Brain pericyte (primary cell): ENCODE measurements around the gene ARHGAP44.
A peak's percentile ranks its signal among the peaks of the same experiment; 100 is the strongest.

Experiments
- DNase-seq: peaks from one replicate; pipeline ENCODE4 v3.0.0-alpha.2; 2012; ENCODE audit warnings: low read depth, low spot score

The ARHGAP44 gene

GRCh38 chr17:12994341-12995074 is 205.2 kb downstream of the ARHGAP44 start:
- no peak for DNase-seq

- no peak for DNase-seq
Observed at GRCh38 chr17:12995106-12995895, 206.0 kb downstream of the ARHGAP44 start.

DNA sequence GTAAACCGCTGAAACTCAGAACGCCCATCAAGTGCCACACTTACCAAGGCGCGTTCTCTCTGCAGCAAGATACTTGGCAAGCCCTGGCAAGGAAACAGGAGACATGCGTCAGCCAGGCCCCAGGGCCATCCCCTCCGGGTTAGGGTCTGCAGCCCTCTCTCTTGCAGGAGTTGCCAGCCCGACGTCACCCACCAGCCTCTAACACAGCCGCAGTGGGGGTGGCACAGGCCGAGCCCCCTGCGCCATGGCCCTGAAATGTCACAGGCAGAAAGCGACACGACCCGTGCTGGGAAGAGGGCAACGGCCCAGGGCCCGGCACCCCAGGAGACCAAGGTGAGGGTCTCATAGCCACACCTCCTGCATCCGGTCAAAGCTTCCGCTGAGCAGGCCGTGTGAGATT is 206.6 kb downstream of the ARHGAP44 start:
- DNase-seq, result no peak

DNA sequence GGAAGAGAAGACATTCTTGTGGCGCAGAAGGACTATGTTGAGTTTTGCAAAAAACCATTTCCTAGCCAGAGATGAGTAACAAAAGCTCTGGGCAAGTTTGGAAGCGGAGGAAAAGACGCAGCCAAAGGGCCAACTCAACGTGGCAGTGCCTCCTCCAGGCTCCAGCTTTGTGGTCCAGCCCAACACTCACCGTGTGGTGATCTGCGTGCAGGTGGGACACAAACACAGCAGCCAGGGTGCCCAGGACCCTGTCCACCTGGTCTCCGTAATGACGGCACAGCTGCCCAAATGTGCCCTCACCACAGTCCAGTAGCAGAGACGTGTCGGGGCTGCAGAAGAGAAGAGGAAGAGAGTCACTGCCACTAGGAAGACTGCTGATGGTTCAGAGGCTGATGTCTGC is 207.1 kb downstream of the ARHGAP44 start:
- no peak for DNase-seq

GRCh38 chr17:12996941-12997340 is 207.6 kb downstream of the ARHGAP44 start:
- DNase-seq, result no peak

DNA sequence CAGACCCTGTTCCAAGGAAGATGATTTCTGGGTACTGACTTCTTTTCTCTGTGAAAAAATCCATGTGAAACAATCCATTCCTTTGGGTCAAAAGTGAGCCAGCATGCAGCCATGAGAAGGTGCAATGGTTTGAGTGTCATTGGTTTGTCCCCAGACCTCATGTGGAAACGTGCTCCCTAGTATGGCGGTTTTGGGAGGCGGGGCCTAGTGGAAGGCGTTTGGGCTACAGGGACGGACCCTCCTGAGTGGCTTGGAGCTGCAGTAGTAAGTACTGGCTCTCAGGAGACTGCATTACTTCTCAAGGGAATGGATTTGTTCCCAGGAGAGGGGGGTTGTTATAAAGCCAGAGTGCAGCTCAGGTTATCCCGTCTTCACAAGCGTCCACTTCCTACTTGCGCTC is 209.2 kb downstream of the ARHGAP44 start:
- DNase-seq, result no peak

GRCh38 chr17:12998874-12999273 is 209.6 kb downstream of the ARHGAP44 start:
- DNase-seq, result no peak

DNA sequence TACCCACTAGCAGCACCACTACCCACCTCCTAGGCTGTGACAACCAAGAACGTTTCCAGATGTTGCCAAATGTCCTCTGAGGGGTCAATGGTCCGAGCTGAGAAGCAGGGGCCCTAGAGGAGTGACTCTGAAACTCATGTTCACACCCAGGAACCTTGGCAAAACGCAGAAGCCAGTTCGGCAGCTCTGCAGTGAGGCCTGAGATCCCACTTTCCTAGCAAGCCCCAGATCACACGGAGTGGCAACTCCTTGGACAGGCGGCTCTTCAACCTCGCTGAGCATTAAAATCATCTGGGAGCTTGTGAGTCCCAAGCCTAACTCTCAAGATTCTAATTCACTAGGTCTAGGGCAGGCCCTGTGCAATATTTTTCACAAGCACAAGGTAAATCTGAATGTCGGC is 211.3 kb downstream of the ARHGAP44 start:
- DNase-seq, result no peak

- DNase-seq, result no peak
Observed at GRCh38 chr17:13001991-13002615, 212.8 kb downstream of the ARHGAP44 start.

- DNase-seq, result peak; percentile 17
Observed at GRCh38 chr17:13002761-13003453, 213.6 kb downstream of the ARHGAP44 start.

- no peak for DNase-seq
Observed at GRCh38 chr17:13003454-13003851, 214.2 kb downstream of the ARHGAP44 start.

DNA sequence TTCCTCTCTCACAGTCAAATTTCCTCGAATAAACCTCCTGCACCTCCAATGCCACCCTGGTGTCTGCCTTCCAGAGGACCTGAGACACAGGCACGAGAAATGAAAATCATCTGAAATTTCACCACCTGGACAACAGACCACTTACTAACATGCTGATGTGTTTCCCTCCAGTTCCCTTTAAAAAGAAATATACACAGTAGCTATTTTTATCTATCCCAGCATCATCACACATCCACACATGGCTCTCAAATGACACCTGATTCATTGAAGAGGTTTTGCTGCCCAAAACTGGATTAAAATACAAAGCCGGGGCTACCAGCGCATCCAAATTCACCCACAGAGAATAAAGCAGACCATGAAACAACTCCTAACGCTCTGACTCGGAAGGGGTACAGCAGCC is 214.6 kb downstream of the ARHGAP44 start:
- no peak for DNase-seq

GRCh38 chr17:13004336-13004735 is 215.0 kb downstream of the ARHGAP44 start:
- DNase-seq, result no peak

DNA sequence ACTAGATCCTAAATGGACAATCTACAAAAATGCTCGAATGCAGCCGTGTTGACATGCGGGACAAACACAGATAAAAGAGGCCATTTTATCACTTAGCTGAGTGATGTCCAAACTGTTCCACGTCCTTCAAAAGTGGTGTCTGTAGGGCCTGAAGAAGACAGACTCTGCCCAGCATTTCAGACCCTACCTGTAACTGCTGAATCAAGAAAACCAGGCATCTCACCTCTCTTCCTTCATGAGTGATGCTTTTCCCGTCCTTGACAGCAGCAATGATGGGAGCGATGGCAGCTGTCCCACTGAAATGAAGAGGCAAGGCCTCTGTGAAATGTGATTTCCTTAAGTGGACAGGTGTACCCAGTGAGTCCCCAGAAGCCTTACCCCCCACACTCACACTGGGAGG is 216.2 kb downstream of the ARHGAP44 start:
- no peak for DNase-seq

DNA sequence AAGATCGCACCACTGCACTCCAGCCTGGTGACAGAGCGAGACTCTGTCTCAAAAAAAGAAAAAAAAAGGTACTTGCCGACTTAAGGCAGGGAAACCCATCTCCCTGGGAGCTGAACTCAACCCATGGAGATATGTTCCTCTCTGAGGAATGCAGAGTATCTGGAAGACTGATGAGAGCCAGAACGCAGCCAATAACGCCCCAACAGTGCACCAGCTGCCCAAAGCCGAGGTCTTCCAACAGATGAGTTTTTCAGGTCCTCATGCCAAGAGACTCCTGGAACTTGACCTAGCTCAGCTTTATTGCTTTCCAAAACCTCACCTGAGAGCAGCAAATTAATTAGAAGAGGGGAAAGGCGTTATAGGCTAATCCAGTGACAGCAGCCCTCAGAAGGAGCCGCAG is 219.2 kb downstream of the ARHGAP44 start:
- DNase-seq, result no peak

DNA sequence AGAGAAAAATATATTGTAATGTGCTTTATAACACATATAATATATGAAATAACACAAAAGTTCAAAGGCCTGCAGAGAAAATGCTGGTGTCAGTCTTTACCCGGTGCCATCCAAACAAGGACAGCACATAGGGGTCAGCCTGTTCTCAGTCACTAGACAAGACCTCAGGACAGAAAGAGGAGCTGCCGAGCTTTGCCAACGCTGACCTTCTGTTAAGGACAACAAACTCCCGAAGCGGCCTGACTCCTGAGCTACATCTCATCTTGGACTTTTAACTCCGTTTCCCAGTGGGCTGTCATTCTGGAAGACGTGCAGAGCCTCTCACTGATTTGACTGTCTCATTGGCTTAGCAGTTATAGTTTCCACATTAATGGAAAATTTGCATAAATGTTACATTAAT is 221.7 kb downstream of the ARHGAP44 start:
- no peak for DNase-seq

DNA sequence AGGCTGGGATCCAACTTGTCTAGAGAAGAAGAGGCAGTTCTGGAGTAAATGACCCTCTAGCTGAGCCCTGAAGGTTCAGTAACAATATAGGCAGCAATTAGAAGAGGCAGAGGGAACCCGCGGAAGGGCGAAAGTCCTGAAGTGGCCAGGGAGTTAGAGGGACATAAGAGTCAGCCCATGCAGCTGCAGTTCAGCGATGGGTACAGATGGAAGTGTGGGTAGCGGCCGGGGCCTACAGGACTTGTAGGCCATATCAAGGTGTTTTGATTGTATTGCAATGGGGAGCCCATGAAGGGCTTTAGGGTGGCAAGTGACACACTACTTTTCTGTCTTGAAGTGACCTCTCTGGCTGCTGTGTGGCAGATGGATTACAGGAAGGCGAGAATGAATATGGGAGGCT is 225.5 kb downstream of the ARHGAP44 start:
- no peak for DNase-seq

DNA sequence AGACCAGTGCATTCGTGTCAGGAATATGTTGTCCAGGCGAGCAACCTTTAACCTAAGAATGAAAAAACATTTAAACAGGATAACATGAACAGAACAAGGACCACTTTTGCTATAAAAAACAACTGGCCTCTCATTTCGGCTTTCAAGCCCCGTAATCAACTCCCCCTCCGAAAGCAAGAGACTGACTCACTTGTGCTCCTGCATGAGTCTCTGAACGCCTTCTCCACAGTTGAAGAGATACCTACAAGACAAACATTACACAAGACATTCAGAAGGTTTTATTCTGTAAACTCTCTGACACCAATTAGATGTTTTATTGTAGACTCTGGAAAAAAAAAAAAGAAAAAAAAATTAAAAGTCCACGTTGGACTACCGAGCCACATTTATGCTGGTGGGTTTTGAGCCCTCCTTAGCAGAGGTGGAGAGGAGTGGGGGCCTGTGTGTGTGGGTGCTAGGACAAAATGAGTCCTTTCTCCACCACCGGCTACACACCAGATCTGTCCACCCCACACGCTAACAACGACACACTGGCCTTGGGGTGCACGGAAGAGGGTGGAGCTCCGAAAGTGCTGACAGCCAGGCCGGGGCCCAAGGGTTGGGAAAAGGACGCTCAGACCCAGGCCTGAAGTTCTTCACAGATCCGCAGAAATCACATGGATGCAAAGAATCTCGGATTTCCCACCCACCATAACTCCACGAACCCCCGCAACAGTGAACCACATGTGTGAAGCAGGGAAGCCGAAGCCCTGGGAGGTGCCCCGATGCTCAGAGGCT is 227.8 kb downstream of the ARHGAP44 start:
- no peak for DNase-seq

DNA sequence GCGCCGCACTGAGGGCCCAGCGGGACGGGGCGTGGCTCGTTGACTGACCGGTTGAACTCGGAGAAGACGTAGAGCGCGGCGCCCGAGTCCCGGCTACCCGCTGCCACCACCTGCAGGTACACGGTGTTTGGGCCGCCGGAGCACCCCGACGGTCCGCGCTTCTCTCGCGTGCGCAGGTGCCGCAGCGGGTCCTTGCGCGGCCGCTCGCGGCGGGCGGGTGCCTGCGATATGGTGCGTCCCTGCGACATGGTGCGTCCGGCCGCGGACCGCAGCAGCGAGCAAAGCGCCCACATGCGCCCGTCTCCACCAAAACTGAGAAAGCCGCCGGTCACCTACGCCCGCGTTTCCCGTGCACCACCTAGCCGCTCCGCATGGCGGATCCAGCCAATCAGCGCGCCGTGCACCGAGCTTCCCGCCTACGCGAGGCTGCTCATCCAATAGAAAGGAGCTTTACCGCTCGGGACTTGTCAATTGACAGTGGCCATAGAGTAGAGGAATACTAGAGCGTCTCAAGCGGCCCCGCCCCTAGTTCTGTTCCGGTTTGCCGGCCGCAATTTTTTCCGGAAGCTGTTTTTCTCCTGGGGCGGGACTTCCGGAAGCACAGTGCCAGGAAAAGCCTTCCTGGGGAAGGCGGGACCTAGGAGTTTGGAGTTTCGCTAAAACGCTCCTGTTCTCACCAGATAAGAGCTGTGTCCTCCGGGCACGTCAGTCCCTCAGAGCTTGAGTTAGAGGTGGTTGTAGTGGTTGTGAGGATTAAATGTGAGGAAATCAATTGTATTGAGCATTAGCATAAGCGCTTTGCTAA is 228.6 kb downstream of the ARHGAP44 start, which contains the start of gene ELAC2:
Gene ELAC2 (minus strand): TSS at position 373 of the 805 bp plus-strand sequence. CDS start 80 bp downstream, at position 293.
- DNase-seq, result peak; percentile 95

GRCh38 chr17:13024016-13024415 is 234.7 kb downstream of the ARHGAP44 start:
- DNase-seq, result no peak
